ENCODE data around the gene RNGTT.
"Not testable (repeated sequence)": the region's sequence is repeated elsewhere in the genome, so short reads cannot be mapped to it uniquely, and the experiment has no call there.

Gene RNGTT

DNA sequence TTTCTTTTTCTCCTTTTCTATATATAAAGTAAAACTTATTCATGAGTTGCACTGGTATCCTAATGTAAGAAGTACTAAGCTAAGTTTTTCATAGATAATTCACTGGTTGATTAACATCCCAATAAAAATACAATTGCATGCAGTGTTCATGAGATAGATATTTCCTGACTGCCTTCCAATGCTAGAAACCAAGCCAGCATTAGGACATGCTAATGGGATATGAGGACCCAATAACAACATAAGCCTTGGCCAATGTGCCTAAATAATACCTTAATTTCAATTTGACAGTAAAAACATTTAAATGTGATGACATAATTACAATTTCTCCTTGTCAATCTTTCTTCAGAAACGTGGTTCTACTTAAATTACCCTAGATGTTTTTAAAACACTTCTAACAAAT, 152.7 kb downstream of the RNGTT start:
- no peak for DNase-seq (ENCODE audit: low read depth, low spot score)

- DNase-seq (ENCODE audit: low read depth, low spot score): no peak
Measured at GRCh38 chr6:88810089-88810488, 153.3 kb downstream of the RNGTT start.

- no peak for DNase-seq (ENCODE audit: low read depth, low spot score)
Measured at GRCh38 chr6:88808381-88808780, 155.0 kb downstream of the RNGTT start.

GRCh38 chr6:88807622-88808021, 155.8 kb downstream of the RNGTT start:
- no peak for DNase-seq (ENCODE audit: low read depth, low spot score)

DNA sequence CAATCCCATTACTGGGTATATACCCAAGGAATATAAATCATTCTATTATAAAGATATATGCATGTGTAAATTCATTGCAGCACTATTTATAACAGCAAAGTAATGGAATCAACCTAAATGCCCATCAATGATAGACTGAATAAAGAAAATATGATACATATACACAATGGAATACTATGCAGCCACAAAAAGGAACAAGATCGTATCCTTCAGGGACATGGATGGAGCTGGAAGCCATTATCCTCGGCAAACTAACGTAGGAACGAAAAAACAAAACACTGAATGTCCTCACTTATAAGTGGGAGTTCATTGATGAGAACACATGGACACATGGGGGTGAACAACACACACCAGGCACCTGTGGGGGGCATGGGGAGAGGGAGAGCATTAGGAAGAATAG, 156.7 kb downstream of the RNGTT start:
- no peak for DNase-seq (ENCODE audit: low read depth, low spot score)

- no peak for DNase-seq (ENCODE audit: low read depth, low spot score)
Measured at GRCh38 chr6:88804701-88805100, 158.7 kb downstream of the RNGTT start.

DNA sequence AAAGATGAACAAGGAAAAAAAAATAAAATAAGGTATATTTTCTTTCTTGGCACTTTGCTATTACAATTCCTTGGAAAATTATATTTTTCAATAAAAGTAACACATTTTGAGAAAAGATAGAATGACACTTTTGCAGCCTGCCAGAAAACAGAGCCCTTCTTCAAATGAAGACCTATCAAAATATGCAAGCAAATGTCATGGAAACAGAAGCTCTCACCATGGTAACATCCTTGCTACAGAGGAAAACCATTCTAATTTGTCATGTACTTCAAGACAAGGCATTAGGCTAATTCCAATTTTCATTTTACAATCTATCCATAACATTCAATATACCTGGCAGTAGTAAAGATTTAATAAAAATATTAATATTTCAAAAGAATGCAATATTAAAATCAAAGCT, 177.9 kb downstream of the RNGTT start:
- DNase-seq (ENCODE audit: low read depth, low spot score): no peak

- DNase-seq (ENCODE audit: low read depth, low spot score): peak; percentile 32
Measured at GRCh38 chr6:88780714-88781389, 182.6 kb downstream of the RNGTT start.

DNA sequence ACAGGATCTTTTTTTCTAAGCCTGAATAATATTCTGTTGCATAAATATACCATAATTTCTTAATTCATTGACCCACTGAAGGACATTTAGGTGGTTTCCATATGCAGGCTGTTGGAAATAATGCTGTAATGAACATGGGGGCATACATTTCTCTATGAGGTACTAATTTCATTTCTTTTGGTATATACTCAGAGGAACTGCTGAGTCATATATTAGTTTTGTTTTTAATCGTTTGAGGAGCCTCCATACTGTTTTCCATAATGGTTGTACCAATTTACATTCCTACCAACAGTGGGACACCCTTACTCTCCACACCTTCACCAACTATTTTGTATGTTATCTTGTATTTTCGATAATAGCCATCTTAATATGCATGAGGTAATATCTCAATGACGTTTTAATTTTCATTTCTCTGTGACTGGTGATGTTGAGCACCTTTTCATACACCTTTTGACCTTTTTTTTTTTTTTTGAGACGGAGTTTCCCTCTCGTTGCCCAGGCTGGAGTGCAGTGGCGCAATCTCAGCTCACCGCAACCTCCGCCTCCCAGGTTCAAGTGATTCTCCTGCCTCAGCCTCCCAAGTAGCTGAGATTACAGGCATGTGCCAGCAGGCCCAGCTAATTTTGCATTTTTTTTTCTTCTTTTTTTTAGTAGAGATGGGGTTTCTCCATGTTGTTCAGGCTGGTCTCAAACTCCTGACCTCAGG, 187.4 kb downstream of the RNGTT start:
- DNase-seq (ENCODE audit: low read depth, low spot score): no peak

- not testable (repeated sequence) for DNase-seq (ENCODE audit: low read depth, low spot score)
Measured at GRCh38 chr6:88768114-88768513, 195.3 kb downstream of the RNGTT start.

DNA sequence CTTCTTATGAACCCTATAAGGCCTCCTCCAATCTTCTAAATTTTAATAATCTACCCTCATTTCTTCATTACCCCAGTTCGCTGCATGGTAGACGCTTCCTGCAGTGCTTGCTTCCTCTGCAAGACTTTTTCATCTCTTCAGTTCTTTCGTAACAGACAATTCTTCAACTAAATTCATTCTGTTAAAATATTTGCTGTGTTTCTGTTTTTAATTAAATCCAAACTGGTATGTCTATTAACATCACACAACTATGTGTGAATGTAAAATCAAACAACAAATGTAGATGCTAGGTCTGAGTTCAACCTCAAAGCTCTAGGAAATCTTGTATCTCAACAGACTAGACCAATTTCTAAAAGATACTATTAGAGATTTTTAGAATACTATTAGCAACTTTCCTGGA, 199.3 kb downstream of the RNGTT start:
- DNase-seq (ENCODE audit: low read depth, low spot score): no peak

DNA sequence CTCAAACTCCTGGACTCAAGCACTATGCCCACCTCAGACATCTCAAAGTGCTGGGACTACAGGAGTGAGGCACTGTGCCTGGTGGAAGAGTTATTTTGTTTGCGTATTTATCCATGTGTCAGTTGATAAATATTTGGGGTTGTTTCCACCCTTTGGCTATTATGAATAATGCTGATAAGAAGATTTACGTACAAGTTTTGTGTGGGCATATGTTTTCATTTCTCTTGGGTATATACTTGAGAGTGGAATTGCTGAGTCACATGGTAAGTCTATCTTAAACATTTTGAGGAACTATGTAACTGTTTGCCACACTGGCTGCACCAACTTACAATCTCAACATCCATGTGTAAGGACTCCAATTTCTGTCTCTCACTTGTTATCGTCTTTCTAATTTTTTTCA, 200.3 kb downstream of the RNGTT start:
- DNase-seq (ENCODE audit: low read depth, low spot score): no peak

GRCh38 chr6:88761237-88762031, 202.0 kb downstream of the RNGTT start:
- no peak for DNase-seq (ENCODE audit: low read depth, low spot score)

GRCh38 chr6:88760091-88760490, 203.3 kb downstream of the RNGTT start:
- DNase-seq (ENCODE audit: low read depth, low spot score): no peak

GRCh38 chr6:88750936-88751335, 212.5 kb downstream of the RNGTT start:
- no peak for DNase-seq (ENCODE audit: low read depth, low spot score)

- no peak for DNase-seq (ENCODE audit: low read depth, low spot score)
Measured at GRCh38 chr6:88749849-88750248, 213.6 kb downstream of the RNGTT start.

GRCh38 chr6:88748141-88748540, 215.3 kb downstream of the RNGTT start:
- DNase-seq (ENCODE audit: low read depth, low spot score): no peak

GRCh38 chr6:88741939-88742338, 221.5 kb downstream of the RNGTT start:
- DNase-seq (ENCODE audit: low read depth, low spot score): no peak

DNA sequence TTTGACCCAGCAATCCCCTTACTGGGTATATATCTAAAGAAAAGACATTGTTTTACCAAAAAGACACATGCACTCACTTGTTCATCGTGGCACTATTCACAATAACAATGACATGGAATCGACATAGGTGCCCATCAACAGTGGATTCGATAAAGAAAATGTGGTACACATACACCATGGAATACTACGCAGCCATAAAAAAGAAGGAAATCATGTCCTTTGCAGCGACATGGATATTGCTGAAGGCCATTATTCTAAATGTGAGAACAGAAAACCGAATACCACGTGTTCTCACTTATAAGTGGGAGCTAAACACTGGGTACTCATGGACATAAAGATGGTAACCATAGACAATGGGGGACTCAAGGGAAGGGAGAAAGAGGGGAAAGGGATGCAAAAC, 222.3 kb downstream of the RNGTT start:
- DNase-seq (ENCODE audit: low read depth, low spot score): no peak

DNA sequence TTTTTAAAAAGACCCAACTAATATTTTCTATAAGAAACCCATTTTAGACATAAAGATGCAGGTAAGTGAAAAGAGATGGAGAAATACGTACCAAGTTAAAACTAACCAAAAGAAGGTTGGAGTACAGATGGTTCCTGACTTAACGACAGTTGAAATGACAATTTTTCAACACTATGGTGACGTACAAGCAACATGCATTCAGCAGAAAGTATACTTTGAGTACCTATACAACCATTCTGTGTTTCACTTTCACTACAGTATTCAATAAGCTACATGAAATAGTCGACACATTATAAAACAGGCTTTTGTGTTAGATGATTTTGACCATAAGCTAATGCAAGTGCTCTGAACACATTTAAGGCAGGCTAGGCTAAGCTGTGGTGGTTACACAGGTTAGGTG, 228.9 kb downstream of the RNGTT start:
- no peak for DNase-seq (ENCODE audit: low read depth, low spot score)

DNA sequence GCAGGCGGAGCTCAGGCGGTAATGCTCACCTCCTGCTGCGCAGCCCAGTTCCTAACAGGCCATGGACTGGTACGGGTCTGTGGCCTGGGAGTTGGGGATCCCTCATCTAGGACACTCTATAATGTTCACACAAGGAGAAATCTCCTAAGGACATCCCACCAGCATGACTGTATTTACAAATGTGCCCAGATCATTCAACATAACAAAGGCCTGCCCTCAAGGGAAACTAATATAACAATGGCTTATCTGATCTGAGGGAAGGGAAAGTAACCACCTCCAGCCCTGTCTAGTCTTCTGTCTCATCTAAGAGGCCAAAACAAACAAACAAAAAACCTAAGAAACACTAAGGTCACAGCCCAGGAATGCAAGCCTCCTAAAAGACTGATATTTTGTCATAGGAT, 232.8 kb downstream of the RNGTT start:
- DNase-seq (ENCODE audit: low read depth, low spot score): peak; percentile 53

DNA sequence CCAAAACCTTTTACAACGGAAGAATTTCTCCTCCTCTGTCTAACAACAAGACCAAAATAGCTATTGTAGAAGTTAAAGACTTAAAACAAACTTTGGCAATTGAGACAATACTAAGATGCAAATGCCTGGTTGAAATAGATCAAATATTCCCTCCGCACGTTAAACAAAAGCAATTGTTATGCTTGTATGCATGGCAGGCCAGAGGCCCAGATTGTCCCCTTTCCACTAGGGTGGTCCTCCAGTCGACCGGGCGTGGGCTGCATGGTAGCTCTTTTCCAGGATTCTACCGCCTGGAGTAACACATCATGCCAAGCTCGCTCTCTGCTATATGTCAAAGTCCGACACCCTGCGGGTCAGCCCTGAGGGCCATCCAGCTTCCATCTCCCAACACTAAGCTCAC, 234.7 kb downstream of the RNGTT start:
- DNase-seq (ENCODE audit: low read depth, low spot score): no peak

DNA sequence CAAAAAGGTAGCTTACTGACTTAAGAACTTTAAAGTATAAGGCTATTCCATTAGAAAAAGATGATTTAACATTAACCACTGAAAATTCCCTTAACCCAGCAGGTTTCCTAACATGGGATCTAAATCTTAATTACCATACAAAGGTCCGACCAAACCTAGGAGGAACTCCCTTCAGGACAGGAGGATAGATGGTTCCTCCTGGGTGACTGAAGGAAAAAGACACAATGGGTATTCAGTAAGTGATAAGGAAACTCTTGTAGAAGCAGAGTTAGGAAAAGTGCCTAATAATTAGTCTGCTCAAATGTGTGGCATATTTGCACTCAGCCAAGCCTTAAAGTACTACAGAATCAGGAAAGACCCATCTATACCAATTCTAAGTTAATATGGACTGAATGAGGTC, 237.0 kb downstream of the RNGTT start:
- not testable (repeated sequence) for DNase-seq (ENCODE audit: low read depth, low spot score)
